ENCODE data around the gene GRM8. TPM values are rescaled to one million over a fixed set of nuclear protein-coding genes. Genes with fewer than 3 reads are reported as not detected.

GRM8 gene
- total and polyA plus RNA-seq, 9 of the 15 experiments (the other 6 are each of a cell fraction or from before 2014, with no cell fraction given) = 0.13 TPM; not detected in 7

GRCh38 chr7:126667742-126668366 lies 584.9 kb downstream of the GRM8 start (continued):
- TF ChIP-seq TGIF2 (CRISPR knock-in tag; IDR thresholded peaks at IDR 0.05) (no peak), SMARCE1 (IDR thresholded peaks at IDR 0.05) (no peak)

GRCh38 chr7:126662856-126663255 lies 589.9 kb downstream of the GRM8 start:
- in situ Hi-C loops (cut with MboI) (no loop called here), intact Hi-C loops (cut with micrococcal nuclease) (no loop called here)
- H3K36me3 ChIP-seq (ENCODE audit: control insufficient read depth, insufficient read depth, low read length) = no peaks in the 10 kb centered on the region
- H3K4me3 ChIP-seq = no peak overlapping the region
- no peak overlapping the region for H2AFZ ChIP-seq (ENCODE audit: low read depth, low read length)
- H4K20me1 ChIP-seq (replicated peaks; ENCODE audit: control insufficient read depth, insufficient read depth, low read length) = no peaks in the 10 kb centered on the region
- H3K9me3 ChIP-seq (replicated peaks; ENCODE audit: control insufficient read depth, insufficient read depth, low read depth, low read length) = no peaks in the 10 kb centered on the region
- H3K9ac ChIP-seq (ENCODE audit: insufficient read depth in 1 of 2, low read depth in 2 of 2, low read length in 2 of 2) = no peak overlapping the region
- POLR2A ChIA-PET = no interaction called here
- no peak overlapping the region for H3K4me2 ChIP-seq (ENCODE audit: insufficient read depth, low read length)
- no peaks in the 10 kb centered on the region for H3K79me2 ChIP-seq (ENCODE audit: control insufficient read depth, insufficient read depth, low read length)
- H3K9me1 ChIP-seq (ENCODE audit: control insufficient read depth, insufficient read depth, low read length) = no peaks in the 10 kb centered on the region
- no TSS peak for BruUV-seq (replicated peaks)
- H3K27ac ChIP-seq (ENCODE audit: extremely low read depth, low read depth, low read length) = no peak overlapping the region
- TF ChIP-seq NFIC (IDR thresholded peaks at IDR 0.05) = peak; percentile 44
- TF ChIP-seq NUFIP1 (IDR thresholded peaks at IDR 0.05; ENCODE audit: partially characterized antibody) = no peak
- no peaks in the 10 kb centered on the region for H3K27me3 ChIP-seq (ENCODE audit: control insufficient read depth in 2 of 2, insufficient read depth in 2 of 2, low read length in 2 of 2)
- CTCF ChIA-PET (ENCODE audit: low intra/inter-chr PET ratio) = no interaction called here
- ATAC-seq = no peak
- no peak for FAIRE-seq
- peaks cover 0 to 5% of the 10 kb centered on the region in 2 experiments; a peak in 3 of 5 replicates for H3K4me1 ChIP-seq (replicated peaks in 1 of 2; ENCODE audit: control insufficient read depth in 2 of 2, insufficient read depth in 2 of 2, low read length in 2 of 2)
- no peak for DNase-seq (ENCODE audit: extremely low read depth in 1 of 4, low spot score in 3 of 4)
- 2% methylated on average over 4 of the region's 4 CpGs for WGBS (ENCODE audit: insufficient coverage, low coverage, missing lambda C conversion rate)

DNA sequence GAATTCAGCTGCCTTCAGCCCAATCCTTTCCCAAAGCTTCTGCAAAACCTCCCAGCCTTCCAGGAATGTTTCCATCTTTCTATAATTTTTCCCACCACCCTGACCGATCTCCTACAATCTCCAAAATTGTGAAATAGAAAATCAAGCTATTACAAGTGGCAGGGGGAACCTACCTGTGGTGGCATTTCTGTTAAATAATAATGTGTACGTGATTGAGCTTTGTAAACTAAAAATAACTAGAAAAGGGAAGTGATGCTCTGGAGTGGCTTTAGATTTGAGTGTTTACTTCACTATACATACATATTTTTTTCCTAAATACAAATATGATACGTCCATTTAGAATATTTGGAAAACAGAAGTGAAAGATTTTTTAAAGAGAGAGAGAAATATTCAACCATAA lies 593.6 kb downstream of the GRM8 start:
- no peaks in the 10 kb centered on the region for H3K36me3 ChIP-seq (ENCODE audit: control insufficient read depth, insufficient read depth, low read length)
- H3K4me3 ChIP-seq = no peak overlapping the region
- CTCF ChIA-PET (ENCODE audit: low intra/inter-chr PET ratio) = no interaction called here
- H4K20me1 ChIP-seq (replicated peaks; ENCODE audit: control insufficient read depth, insufficient read depth, low read length) = no peaks in the 10 kb centered on the region
- 10% methylated on average over 3 of the region's 3 CpGs for WGBS (ENCODE audit: insufficient coverage, low coverage, missing lambda C conversion rate)
- ATAC-seq (no peak), DNase-seq (ENCODE audit: extremely low read depth in 1 of 4, low spot score in 3 of 4) (no peak), FAIRE-seq (no peak)
- no peak overlapping the region for H3K27ac ChIP-seq (ENCODE audit: extremely low read depth, low read depth, low read length)
- BruUV-seq (replicated peaks) = no TSS peak
- intact Hi-C loops (cut with micrococcal nuclease) (no loop called here), in situ Hi-C loops (cut with MboI) (no loop called here)
- H3K4me2 ChIP-seq (ENCODE audit: insufficient read depth, low read length) = no peak overlapping the region
- no peaks in the 10 kb centered on the region for H3K4me1 ChIP-seq (replicated peaks in 1 of 2; ENCODE audit: control insufficient read depth in 2 of 2, insufficient read depth in 2 of 2, low read length in 2 of 2)
- no peaks in the 10 kb centered on the region for H3K79me2 ChIP-seq (ENCODE audit: control insufficient read depth, insufficient read depth, low read length)
- H3K9me3 ChIP-seq (replicated peaks; ENCODE audit: control insufficient read depth, insufficient read depth, low read depth, low read length) = no peaks in the 10 kb centered on the region
- no peaks in the 10 kb centered on the region for H3K27me3 ChIP-seq (ENCODE audit: control insufficient read depth in 2 of 2, insufficient read depth in 2 of 2, low read length in 2 of 2)
- H3K9me1 ChIP-seq (ENCODE audit: control insufficient read depth, insufficient read depth, low read length) = no peaks in the 10 kb centered on the region
- H3K9ac ChIP-seq (ENCODE audit: insufficient read depth in 1 of 2, low read depth in 2 of 2, low read length in 2 of 2) = no peak overlapping the region
- POLR2A ChIA-PET = no interaction called here
- H2AFZ ChIP-seq (ENCODE audit: low read depth, low read length) = no peak overlapping the region
- TF ChIP-seq DNMT1 (IDR thresholded peaks at IDR 0.05) (no peak), CHAMP1 (IDR thresholded peaks at IDR 0.05) (no peak), PPARD (CRISPR knock-in tag; IDR thresholded peaks at IDR 0.05) (no peak), TSC22D4 (tag; IDR thresholded peaks at IDR 0.05) (no peak), NFXL1 (CRISPR knock-in tag; IDR thresholded peaks at IDR 0.05) (no peak), THRAP3 (IDR thresholded peaks at IDR 0.05; ENCODE audit: borderline replicate concordance) (no peak), POLR3A (IDR thresholded peaks at IDR 0.05; ENCODE audit: borderline replicate concordance, extremely low read depth, insufficient read depth, insufficient read length) (no peak), MECOM (CRISPR knock-in tag; IDR thresholded peaks at IDR 0.05) (no peak)
- TF ChIP-seq, protein P1, sequence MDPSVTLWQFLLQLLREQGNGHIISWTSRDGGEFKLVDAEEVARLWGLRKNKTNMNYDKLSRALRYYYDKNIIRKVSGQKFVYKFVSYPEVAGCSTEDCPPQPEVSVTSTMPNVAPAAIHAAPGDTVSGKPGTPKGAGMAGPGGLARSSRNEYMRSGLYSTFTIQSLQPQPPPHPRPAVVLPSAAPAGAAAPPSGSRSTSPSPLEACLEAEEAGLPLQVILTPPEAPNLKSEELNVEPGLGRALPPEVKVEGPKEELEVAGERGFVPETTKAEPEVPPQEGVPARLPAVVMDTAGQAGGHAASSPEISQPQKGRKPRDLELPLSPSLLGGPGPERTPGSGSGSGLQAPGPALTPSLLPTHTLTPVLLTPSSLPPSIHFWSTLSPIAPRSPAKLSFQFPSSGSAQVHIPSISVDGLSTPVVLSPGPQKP (CRISPR knock-in tag; IDR thresholded peaks at IDR 0.05) = no peak

Data from K562 (cell line).